ENCODE results near the gene PLA2G4E. TPM values are rescaled to one million over a fixed set of nuclear protein-coding genes. Genes with fewer than 3 reads are reported as not detected.

PLA2G4E gene
- total RNA-seq, 3 donors from 2014 or later (not counting 1 experiment from before 2014, with no cell fraction given) = not detected

GRCh38 chr15:41981371-41982132 lies 39.3 kb downstream of the PLA2G4E start:
- no peaks in the 10 kb centered on the region for H3K9me3 Mint-ChIP-seq
- ATAC-seq (no peak), DNase-seq (no peak)
- H3K27ac ChIP-seq (ENCODE audit: low read length) = no peak overlapping the region
- no peak overlapping the region for H3K4me3 ChIP-seq (ENCODE audit: low read length)
- H3K36me3 ChIP-seq (ENCODE audit: control insufficient read depth, insufficient read depth, low read length) = no peaks in the 10 kb centered on the region
- TF ChIP-seq CTCF (IDR thresholded peaks at IDR 0.05) = no peak
- H3K27me3 ChIP-seq (ENCODE audit: control insufficient read depth, insufficient read depth, low read length) = no peaks in the 10 kb centered on the region
- whole genome bisulfite sequencing (ENCODE audit: insufficient coverage) = 90% methylated on average over 10 of the region's 10 CpGs
- intact Hi-C loops (cut with micrococcal nuclease) = no loop called here
- no peak overlapping the region for H3K4me3 Mint-ChIP-seq
- no peaks in the 10 kb centered on the region for H3K4me1 ChIP-seq (ENCODE audit: control insufficient read depth, insufficient read depth, low read length)
- H3K4me1 Mint-ChIP-seq = no peaks in the 10 kb centered on the region
- no peaks in the 10 kb centered on the region for H3K36me3 Mint-ChIP-seq
- no peaks in the 10 kb centered on the region for H3K9me3 ChIP-seq (ENCODE audit: control insufficient read depth, insufficient read depth, low read length)
- no peak overlapping the region for H3K27ac Mint-ChIP-seq
- peaks cover 0 to 10% of the 10 kb centered on the region in 2 donors for H3K27me3 Mint-ChIP-seq (ENCODE audit: low read depth in 2 of 2)

- Histone ChIP-seq H3K4me1 (ENCODE audit: control insufficient read depth, insufficient read depth, low read length) (no peaks in the 10 kb centered on the region), H3K27me3 (ENCODE audit: control insufficient read depth, insufficient read depth, low read length) (no peaks in the 10 kb centered on the region), H3K27ac (ENCODE audit: low read length) (no peak overlapping the region), H3K36me3 (ENCODE audit: control insufficient read depth, insufficient read depth, low read length) (no peaks in the 10 kb centered on the region), H3K4me3 (ENCODE audit: low read length) (no peak overlapping the region), H3K9me3 (ENCODE audit: control insufficient read depth, insufficient read depth, low read length) (no peaks in the 10 kb centered on the region)
- Mint-ChIP-seq H3K4me1 (no peaks in the 10 kb centered on the region), H3K27ac (no peak overlapping the region), H3K9me3 (no peaks in the 10 kb centered on the region), H3K4me3 (no peak overlapping the region), H3K36me3 (no peaks in the 10 kb centered on the region), H3K27me3 (ENCODE audit: low read depth in 2 of 2) (peaks cover 1 to 10% of the 10 kb centered on the region in 2 donors)
- no peak for TF ChIP-seq CTCF (IDR thresholded peaks at IDR 0.05)
- no peak for ATAC-seq
- DNase-seq = no peak
- intact Hi-C loops (cut with micrococcal nuclease) = no loop called here
- 86% methylated on average over 7 of the region's 7 CpGs for WGBS (ENCODE audit: insufficient coverage)
These were observed 40.1 kb downstream of the PLA2G4E start for GRCh38 chr15:41980654-41981323.

- WGBS (ENCODE audit: insufficient coverage) = 92% methylated on average over 5 of the region's 5 CpGs
- no peaks in the 10 kb centered on the region for H3K4me1 ChIP-seq (ENCODE audit: control insufficient read depth, insufficient read depth, low read length)
- no peaks in the 10 kb centered on the region for H3K36me3 Mint-ChIP-seq
- DNase-seq = no peak
- no peak overlapping the region for H3K27ac Mint-ChIP-seq
- H3K27ac ChIP-seq (ENCODE audit: low read length) = no peak overlapping the region
- no peaks in the 10 kb centered on the region for H3K9me3 ChIP-seq (ENCODE audit: control insufficient read depth, insufficient read depth, low read length)
- H3K4me3 Mint-ChIP-seq = no peak overlapping the region
- peaks cover 10 to 14% of the 10 kb centered on the region in 2 donors for H3K27me3 Mint-ChIP-seq (ENCODE audit: low read depth in 2 of 2)
- peaks cover 1% of the 10 kb centered on the region for H3K27me3 ChIP-seq (ENCODE audit: control insufficient read depth, insufficient read depth, low read length)
- no peak for ATAC-seq
- no peaks in the 10 kb centered on the region for H3K4me1 Mint-ChIP-seq
- intact Hi-C loops (cut with micrococcal nuclease) = no loop called here
- no peak for TF ChIP-seq CTCF (IDR thresholded peaks at IDR 0.05)
- H3K36me3 ChIP-seq (ENCODE audit: control insufficient read depth, insufficient read depth, low read length) = no peaks in the 10 kb centered on the region
- no peak overlapping the region for H3K4me3 ChIP-seq (ENCODE audit: low read length)
- no peaks in the 10 kb centered on the region for H3K9me3 Mint-ChIP-seq
These were observed 41.2 kb downstream of the PLA2G4E start for GRCh38 chr15:41979493-41980266.

Measured in natural killer cell (primary cell).